Naive thymus-derived CD4-positive, alpha-beta T cell (primary cell): ENCODE measurements around the gene TFE3. TPM values are rescaled to one million over a fixed set of nuclear protein-coding genes. Genes with fewer than 3 reads are reported as not detected.
A peak's percentile ranks its signal among the peaks of the same experiment; 100 is the strongest.

Experiments used
- ATAC-seq: fragments of 150-1000 bp; cut with Tn5 transposase; 2 replicates; pipeline ENCODE4 v1.10.0; 2021; ENCODE audit warnings: mild to moderate bottlenecking, moderate library complexity
- CTCF ChIA-PET: fragments of 350-600 bp; sonication (Branson Sonifier 250); formaldehyde crosslinking; loops from one replicate; lab custom pipeline; 2021; ENCODE audit warnings: antibody characterized with exemption; lab: Charles Lee
- POLR2A ChIA-PET: fragments of 350-600 bp; sonication (Branson Sonifier 250); formaldehyde crosslinking; loops from one replicate; lab custom pipeline; 2021; ENCODE audit warnings: antibody characterized with exemption, inconsistent platforms; lab: Charles Lee
- DNase-seq, 9 donors: peaks; one replicate each; pipeline versions ENCODE4 v3.0.0 to v3.0.0-alpha.2; 2020 to 2022; ENCODE audit warnings: mixed read lengths in 1 of 9
- H3K27ac ChIP-seq: one replicate; pipeline ENCODE4 v1.7.0; 2013; ENCODE audit warnings: mild to moderate bottlenecking, low read depth, low read length, moderate library complexity
- H3K27me3 ChIP-seq, 2 donors: one replicate each; pipeline ENCODE4 v1.7.0; 2013; ENCODE audit warnings: low read length in 2 of 2, mild to moderate bottlenecking in 2 of 2, moderate library complexity in 2 of 2; ENCODE audit not compliant: control insufficient read depth in 2 of 2, insufficient read depth in 2 of 2
- H3K36me3 ChIP-seq, 3 experiments: 1 replicate in 2 of 3; 2 replicates in 1 of 3; pipeline ENCODE4 v1.7.0; 2013; ENCODE audit warnings: low read length in 3 of 3, mild to moderate bottlenecking in 3 of 3, moderate library complexity in 1 of 3; ENCODE audit not compliant: insufficient read depth in 3 of 3, control insufficient read depth in 2 of 3
- H3K4me1 ChIP-seq, 2 donors: one replicate each; pipeline ENCODE4 v1.7.0; 2013; ENCODE audit warnings: low read length in 2 of 2, mild to moderate bottlenecking in 2 of 2, moderate library complexity in 1 of 2; ENCODE audit not compliant: control insufficient read depth in 2 of 2, insufficient read depth in 2 of 2
- H3K4me3 ChIP-seq: 2 replicates; pipeline ENCODE4 v1.7.0; 2013; ENCODE audit warnings: mild to moderate bottlenecking, low read length
- H3K9me3 ChIP-seq, 3 experiments: 1 replicate in 2 of 3; 2 replicates in 1 of 3; pipeline ENCODE4 v1.7.0; 2013; ENCODE audit warnings: low read length in 3 of 3; ENCODE audit not compliant: control insufficient read depth in 2 of 3
- H3K27ac Mint-ChIP-seq, 9 donors: one replicate each; pipeline ENCODE4 v1.8.0; 2020 to 2022; ENCODE audit warnings: mixed read lengths in 9 of 9, mild to moderate bottlenecking in 8 of 9, moderate library complexity in 5 of 9, inconsistent platforms in 2 of 9
- H3K27me3 Mint-ChIP-seq, 5 donors: one replicate each; pipeline ENCODE4 v1.8.0; 2021 to 2022; ENCODE audit warnings: mixed read lengths in 5 of 5, mild to moderate bottlenecking in 1 of 5
- H3K36me3 Mint-ChIP-seq, 5 donors: one replicate each; pipeline ENCODE4 v1.8.0; 2020 to 2022; ENCODE audit warnings: mixed read lengths in 5 of 5, mild to moderate bottlenecking in 3 of 5, inconsistent platforms in 1 of 5
- H3K4me1 Mint-ChIP-seq, 7 donors: one replicate each; pipeline ENCODE4 v1.8.0; 2020 to 2022; ENCODE audit warnings: mixed read lengths in 7 of 7, mild to moderate bottlenecking in 3 of 7, inconsistent platforms in 1 of 7
- H3K4me3 Mint-ChIP-seq, 10 donors: one replicate each; pipeline ENCODE4 v1.8.0; 2020 to 2022; ENCODE audit warnings: mild to moderate bottlenecking in 10 of 10, mixed read lengths in 10 of 10, moderate library complexity in 6 of 10, inconsistent platforms in 2 of 10
- H3K9me3 Mint-ChIP-seq, 11 donors: one replicate each; pipeline ENCODE4 v1.8.0; 2020 to 2022; ENCODE audit warnings: mixed read lengths in 11 of 11, mild to moderate bottlenecking in 4 of 11, inconsistent platforms in 1 of 11, moderate library complexity in 1 of 11
- intact Hi-C, 2 donors: fragments of 100-400 bp; cut with micrococcal nuclease; formaldehyde crosslinking; loops; one replicate each; pipeline ENCODE4 v1.15.1; 2023
- polyA plus RNA-seq, 2 donors: library from polyadenylated mRNA; unstranded; fragments of 300-500 nt; fragmentation: Illumina TruSeq; gene quantifications; one replicate each; pipeline ENCODE4 v1.2.3, GENCODE V29; 2021
- total RNA-seq, 6 experiments: library from RNA in 5 of 6; stranded (reverse) in 5 of 6; gene quantifications; 1 replicate in 5 of 6; 2 replicates in 1 of 6; pipeline ENCODE4 v1.2.3 and lab custom pipeline; 2021 to 2026

TFE3 gene
- total and polyA plus RNA-seq, 7 experiments from 2014 or later = 2.2 to 54.2 (median 30.1) TPM

GRCh38 chrX:49040376-49040955 lies 2.7 kb downstream of the TFE3 start:
- ATAC-seq (no peak), DNase-seq (no peak)
- Histone ChIP-seq H3K27ac (no peak overlapping the region), H3K36me3 (peaks cover 0 to 27% (median 9%) of the 10 kb centered on the region in 3 experiments), H3K4me1 (peaks cover 5 to 21% of the 10 kb centered on the region in 2 donors), H3K4me3 (no peak overlapping the region), H3K9me3 (no peaks in the 10 kb centered on the region), H3K27me3 (no peaks in the 10 kb centered on the region)
- intact Hi-C loops = loop anchor here in 1 of 2 donors (5.0 kb wide), 1 partner anchor 62 kb away; no protein-coding TSS in a partner anchor
- Mint-ChIP-seq H3K9me3 (no peaks in the 10 kb centered on the region), H3K4me1 (peaks cover 18 to 40% (median 31%) of the 10 kb centered on the region in 7 donors), H3K27ac (peak overlapping the region in 6 of 9 donors; percentile 15 to 89 (median 73)), H3K36me3 (peaks cover 0 to 11% (median 5%) of the 10 kb centered on the region in 5 donors), H3K4me3 (peak overlapping the region in 7 of 10 donors; percentile 10 to 86 (median 27)), H3K27me3 (no peaks in the 10 kb centered on the region)
- ChIA-PET CTCF (no interaction called here), POLR2A (interaction anchor here (1.0 kb wide), 1 partner anchor 124 kb away, joined by 3 read pairs; no protein-coding TSS in a partner anchor)

- POLR2A ChIA-PET = interaction anchor here (0.5 to 1.0 kb wide), 4 partner anchors 81 to 145 kb away, joined by 3 to 4 read pairs (median 3); no protein-coding TSS in a partner anchor
- Histone ChIP-seq H3K4me1 (peaks cover 5 to 21% of the 10 kb centered on the region in 2 donors), H3K4me3 (no peak overlapping the region), H3K27ac (no peak overlapping the region), H3K36me3 (peaks cover 0 to 28% (median 9%) of the 10 kb centered on the region in 3 experiments), H3K9me3 (no peaks in the 10 kb centered on the region), H3K27me3 (no peaks in the 10 kb centered on the region)
- Mint-ChIP-seq H3K9me3 (no peaks in the 10 kb centered on the region), H3K4me1 (peaks cover 18 to 40% (median 31%) of the 10 kb centered on the region in 7 donors), H3K4me3 (peak overlapping the region in 7 of 10 donors; percentile 10 to 86 (median 27)), H3K27ac (peak overlapping the region in 6 of 9 donors; percentile 15 to 80 (median 73)), H3K36me3 (peaks cover 0 to 11% (median 5%) of the 10 kb centered on the region in 5 donors), H3K27me3 (no peaks in the 10 kb centered on the region)
- intact Hi-C loops = loop anchor here in 1 of 2 donors (5.0 kb wide), 1 partner anchor 63 kb away; no protein-coding TSS in a partner anchor
- CTCF ChIA-PET = no interaction called here
- ATAC-seq (no peak), DNase-seq (peak in 6 of 9 donors; percentile 4 to 36 (median 12))
These were observed 3.4 kb downstream of the TFE3 start for GRCh38 chrX:49039598-49040375.

DNA sequence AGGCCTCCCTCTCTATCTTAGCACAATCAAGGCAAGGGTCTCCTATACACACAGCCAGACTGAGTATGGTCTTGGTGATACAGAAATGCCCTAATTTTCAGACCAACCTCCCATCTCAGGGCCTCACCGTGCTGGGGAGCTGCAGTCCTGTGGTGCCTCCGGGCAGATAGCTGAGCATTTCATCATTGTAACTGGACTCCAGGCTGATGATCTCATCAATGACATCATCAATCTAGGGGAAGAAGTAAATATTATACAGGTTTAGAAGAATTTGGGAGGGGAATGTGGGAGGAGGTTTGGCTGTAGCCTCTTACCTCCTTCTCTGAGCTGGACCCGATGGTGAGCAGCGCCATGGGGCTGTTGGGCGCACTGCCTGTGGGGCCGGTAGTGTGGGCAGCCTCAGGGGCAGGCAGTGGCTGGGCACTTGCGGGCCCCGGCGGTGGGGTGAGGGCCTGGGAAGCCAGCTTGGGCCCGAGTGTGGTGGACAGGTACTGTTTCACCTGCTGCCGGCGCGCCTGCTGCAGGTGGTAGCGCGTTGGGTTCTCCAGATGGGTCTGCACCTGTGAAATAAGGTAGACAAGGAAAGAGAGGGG lies 5.2 kb downstream of the TFE3 start:
- Mint-ChIP-seq H3K4me1 (peaks cover 18 to 35% (median 30%) of the 10 kb centered on the region in 7 donors), H3K27ac (no peak overlapping the region), H3K36me3 (peaks cover 0 to 14% (median 5%) of the 10 kb centered on the region in 5 donors), H3K9me3 (no peaks in the 10 kb centered on the region), H3K4me3 (no peak overlapping the region), H3K27me3 (no peaks in the 10 kb centered on the region)
- Histone ChIP-seq H3K27me3 (no peaks in the 10 kb centered on the region), H3K4me3 (no peak overlapping the region), H3K9me3 (no peaks in the 10 kb centered on the region), H3K27ac (no peak overlapping the region), H3K36me3 (peaks cover 0 to 43% (median 9%) of the 10 kb centered on the region in 3 experiments), H3K4me1 (peaks cover 5 to 16% of the 10 kb centered on the region in 2 donors)
- intact Hi-C loops = no loop called here
- POLR2A ChIA-PET = interaction anchor here (0.8 kb wide), 1 partner anchor 18 kb away, joined by 3 read pairs; no protein-coding TSS in a partner anchor
- CTCF ChIA-PET = no interaction called here
- DNase-seq (no peak), ATAC-seq (no peak)

GRCh38 chrX:49030283-49030682 lies 12.9 kb downstream of the TFE3 start:
- Mint-ChIP-seq H3K4me1 (peaks cover 0 to 4% (median 0%) of the 10 kb centered on the region in 7 donors), H3K4me3 (no peak overlapping the region), H3K27me3 (no peaks in the 10 kb centered on the region), H3K27ac (no peak overlapping the region), H3K36me3 (peaks cover 0 to 8% (median 3%) of the 10 kb centered on the region in 5 donors), H3K9me3 (no peaks in the 10 kb centered on the region)
- Histone ChIP-seq H3K27ac (no peak overlapping the region), H3K4me1 (no peaks in the 10 kb centered on the region), H3K36me3 (peaks cover 0 to 33% (median 0%) of the 10 kb centered on the region in 3 experiments), H3K27me3 (no peaks in the 10 kb centered on the region), H3K9me3 (no peaks in the 10 kb centered on the region), H3K4me3 (no peak overlapping the region)
- intact Hi-C loops = no loop called here
- CTCF ChIA-PET = no interaction called here
- POLR2A ChIA-PET = no interaction called here
- no peak for DNase-seq
- no peak for ATAC-seq

GRCh38 chrX:49029876-49030275 lies 13.3 kb downstream of the TFE3 start:
- no peaks in the 10 kb centered on the region for H3K9me3 Mint-ChIP-seq
- no peak overlapping the region for H3K27ac Mint-ChIP-seq
- H3K36me3 Mint-ChIP-seq = peaks cover 0 to 8% (median 3%) of the 10 kb centered on the region in 5 donors
- Histone ChIP-seq H3K27me3 (no peaks in the 10 kb centered on the region), H3K4me3 (no peak overlapping the region), H3K4me1 (no peaks in the 10 kb centered on the region), H3K9me3 (no peaks in the 10 kb centered on the region), H3K27ac (no peak overlapping the region), H3K36me3 (peaks cover 0 to 33% (median 0%) of the 10 kb centered on the region in 3 experiments)
- intact Hi-C loops = no loop called here
- ChIA-PET CTCF (no interaction called here), POLR2A (no interaction called here)
- no peak overlapping the region for H3K4me3 Mint-ChIP-seq
- DNase-seq (no peak), ATAC-seq (no peak)
- H3K4me1 Mint-ChIP-seq = peaks cover 0 to 4% (median 0%) of the 10 kb centered on the region in 7 donors
- no peaks in the 10 kb centered on the region for H3K27me3 Mint-ChIP-seq

- H3K4me3 ChIP-seq = no peak overlapping the region
- Mint-ChIP-seq H3K36me3 (peaks cover 0 to 6% (median 0%) of the 10 kb centered on the region in 5 donors), H3K9me3 (no peaks in the 10 kb centered on the region), H3K4me1 (no peaks in the 10 kb centered on the region), H3K4me3 (peak overlapping the region in 1 of 10 donors; percentile 41), H3K27ac (no peak overlapping the region), H3K27me3 (no peaks in the 10 kb centered on the region)
- intact Hi-C loops = no loop called here
- POLR2A ChIA-PET = no interaction called here
- H3K4me1 ChIP-seq = no peaks in the 10 kb centered on the region
- no peak for ATAC-seq
- H3K36me3 ChIP-seq = no peaks in the 10 kb centered on the region
- H3K27me3 ChIP-seq = no peaks in the 10 kb centered on the region
- H3K27ac ChIP-seq = no peak overlapping the region
- CTCF ChIA-PET = no interaction called here
- no peak for DNase-seq
- H3K9me3 ChIP-seq = no peaks in the 10 kb centered on the region
These were observed 23.4 kb downstream of the TFE3 start for GRCh38 chrX:49019599-49020249.
